CD4-positive, alpha-beta T cell treated with Interferon alpha-2 for 1 hour (primary cell): ENCODE data around the gene GMEB2.
"Not testable (repeated sequence)": the region's sequence is repeated elsewhere in the genome, so short reads cannot be mapped to it uniquely, and the experiment has no call there.

ENCODE experiments used
- DNase-seq, 2 donors: peaks; one replicate each; pipeline ENCODE4 v3.0.0-alpha.2; 2020 to 2022

Gene GMEB2

DNA sequence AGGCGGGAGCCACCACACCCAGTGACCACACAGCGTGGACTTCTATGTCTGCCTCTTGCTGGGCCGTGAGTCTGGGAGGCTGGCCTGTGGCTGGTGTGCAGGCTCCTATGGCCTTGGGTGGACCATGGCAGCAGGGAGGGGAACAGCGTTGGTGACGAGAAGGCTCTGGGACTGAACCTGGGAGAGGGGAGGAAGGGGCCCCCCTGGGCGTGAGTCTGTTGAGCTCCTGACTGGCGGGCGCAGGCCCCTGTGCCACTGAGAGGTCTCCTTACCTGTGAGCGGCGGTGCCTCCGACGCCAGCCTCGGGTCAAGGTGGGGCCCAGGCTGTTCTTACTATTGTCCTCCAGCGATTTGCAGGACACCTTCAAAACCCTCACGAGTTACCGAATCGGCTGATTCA, 40.1 kb downstream of the GMEB2 start:
- no peak for DNase-seq

- DNase-seq = no peak
These were observed 41.0 kb downstream of the GMEB2 start for GRCh38 chr20:63585616-63586565.

DNA sequence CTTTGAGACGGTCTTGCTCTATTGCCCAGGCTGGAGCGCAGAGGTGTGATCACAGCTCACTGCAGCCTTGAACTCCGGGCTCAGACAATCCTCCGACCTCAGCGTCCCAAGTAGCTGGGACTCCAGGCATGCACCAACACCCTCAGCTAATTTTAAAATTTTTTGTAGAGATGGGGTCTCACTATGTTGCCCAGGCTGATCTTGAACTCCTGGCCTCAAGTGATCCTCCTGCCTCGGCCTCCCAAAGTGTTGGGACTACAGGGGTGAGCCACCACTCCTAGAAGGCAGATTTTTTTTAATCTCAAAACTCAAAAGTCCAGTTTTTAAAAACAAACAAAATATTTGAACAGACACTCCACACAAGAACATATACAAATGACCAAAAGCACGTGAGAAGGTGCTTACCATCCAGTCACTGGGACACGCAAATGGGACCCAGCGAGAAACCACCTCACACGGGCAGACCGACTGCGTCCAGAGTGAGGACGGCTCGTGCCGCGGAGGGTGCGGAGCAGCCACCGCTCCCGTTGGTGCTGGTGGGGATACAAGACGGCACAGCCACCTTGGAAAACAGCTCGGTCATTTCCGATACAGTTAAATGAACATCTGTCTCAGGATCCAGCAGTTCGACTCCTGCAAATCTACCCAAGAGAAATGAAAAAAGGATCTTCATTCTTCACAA, 44.4 kb downstream of the GMEB2 start:
- DNase-seq = no peak

DNA sequence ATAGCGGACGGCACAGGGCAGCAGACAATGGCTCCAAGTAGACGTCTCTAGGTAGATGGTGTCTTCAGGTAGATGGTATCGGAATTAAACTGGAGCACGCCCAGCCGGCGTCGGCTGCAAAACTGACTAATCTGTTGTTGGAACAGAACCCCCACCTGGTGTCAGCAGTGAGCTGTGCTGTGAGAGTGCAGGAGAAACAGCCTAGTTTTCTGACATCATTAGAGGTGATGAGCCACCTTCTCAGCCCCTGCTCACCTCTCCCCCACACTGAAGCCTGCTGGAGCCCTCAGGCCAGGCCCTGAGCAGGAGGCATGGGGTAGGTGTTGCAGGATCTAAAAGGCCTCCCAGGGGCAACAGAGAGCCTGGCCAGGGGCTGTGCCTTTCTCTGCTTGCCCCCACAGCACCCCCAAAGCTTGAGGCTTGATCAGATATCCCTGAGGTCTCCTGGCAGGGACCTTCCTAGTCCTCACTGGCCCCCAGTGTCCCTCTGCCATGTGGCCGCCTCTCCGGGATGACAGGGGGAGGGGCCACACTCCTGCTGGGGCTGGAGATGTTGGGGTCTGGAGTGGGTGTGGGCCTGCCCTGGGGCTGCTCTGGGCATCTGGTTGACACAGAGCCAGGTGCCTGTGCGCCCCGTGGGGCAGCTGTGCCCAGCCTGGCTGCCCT, 46.0 kb downstream of the GMEB2 start:
- peak; percentile 80 to 86 for DNase-seq

- no peak for DNase-seq
These were observed 47.7 kb downstream of the GMEB2 start for GRCh38 chr20:63579017-63579694.

DNA sequence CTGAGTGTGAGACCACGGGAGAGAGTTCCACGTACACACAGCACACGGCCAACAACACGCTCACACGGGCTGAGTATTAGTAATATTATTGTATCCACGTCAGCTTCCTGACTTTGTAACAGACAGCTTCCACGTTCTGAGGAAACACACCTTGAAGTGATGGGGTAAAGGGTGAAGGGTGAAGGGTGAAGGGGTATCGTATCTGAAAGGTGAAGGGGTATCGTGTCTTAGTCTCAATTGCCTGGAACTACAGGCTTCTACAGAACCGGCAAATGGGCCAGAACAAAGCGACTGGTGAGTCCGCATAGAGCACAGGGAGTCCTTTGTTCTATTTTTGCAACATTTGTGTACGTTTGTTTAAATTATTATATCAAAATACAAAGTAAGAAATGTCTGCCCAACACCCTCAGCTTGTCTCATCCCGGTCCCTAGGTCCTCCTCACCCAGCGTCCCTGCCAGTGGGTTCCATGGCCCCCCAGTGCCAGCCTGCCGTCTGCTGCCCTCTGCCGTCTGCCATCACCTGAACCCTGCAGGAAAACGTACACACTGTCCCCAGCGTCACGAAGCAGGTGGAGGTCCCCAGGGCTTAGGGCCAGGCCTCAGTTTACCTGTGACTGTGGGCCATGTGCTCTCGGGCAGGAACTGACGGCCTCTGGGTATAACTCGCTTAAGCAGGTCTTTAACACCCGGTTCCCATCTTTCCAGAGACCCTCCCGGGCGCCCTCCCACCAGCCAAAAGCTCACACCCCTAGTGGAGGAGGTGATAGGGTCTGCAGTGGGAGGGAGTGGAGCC, 48.5 kb downstream of the GMEB2 start:
- DNase-seq = no peak

DNA sequence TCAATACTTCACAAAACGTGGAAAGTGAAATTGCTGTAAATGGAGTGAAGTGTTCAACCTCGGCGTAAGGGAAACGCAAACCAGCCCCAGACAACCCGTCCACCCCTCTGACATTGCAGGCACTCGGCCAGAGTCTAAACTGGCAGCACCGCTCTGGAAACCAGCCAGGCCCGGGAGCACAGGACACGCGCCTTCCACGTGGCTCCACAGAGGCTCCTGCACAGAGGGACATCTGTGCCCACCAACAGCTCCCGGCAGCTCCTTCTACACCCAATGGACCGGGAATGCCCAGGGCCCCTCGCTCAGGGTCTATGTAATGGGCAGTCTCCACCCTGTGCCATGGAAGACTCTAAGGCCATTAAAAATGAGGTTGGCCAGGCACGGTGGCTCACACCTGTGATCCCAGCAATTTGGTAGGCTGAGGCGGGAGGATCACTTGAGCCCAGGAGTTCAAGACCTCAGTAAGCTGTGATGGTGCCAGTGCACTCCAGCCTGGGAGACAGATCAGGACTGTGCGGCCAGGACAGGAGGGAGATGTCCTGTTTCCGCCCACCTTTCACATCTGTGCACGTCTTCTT, 49.5 kb downstream of the GMEB2 start:
- DNase-seq = no peak

DNA sequence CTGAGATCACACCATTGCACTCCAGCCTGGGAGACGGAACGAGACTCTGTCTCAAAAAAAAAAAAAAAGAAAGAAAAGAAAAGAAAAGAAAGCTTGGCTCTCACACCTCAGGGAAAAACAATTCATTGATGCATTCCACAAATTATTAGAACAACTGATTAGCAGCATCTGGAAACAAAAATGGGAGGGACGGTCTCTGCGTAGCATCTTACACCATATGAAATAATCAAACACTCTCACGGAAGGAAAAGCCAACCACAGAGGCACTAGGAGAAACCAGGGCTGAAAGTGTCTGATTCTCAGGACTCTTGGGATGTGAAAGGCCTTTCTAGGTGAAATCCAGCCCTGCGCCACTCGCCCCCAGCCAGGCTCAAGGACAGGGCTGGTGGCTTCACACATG, 50.6 kb downstream of the GMEB2 start:
- no peak for DNase-seq

DNA sequence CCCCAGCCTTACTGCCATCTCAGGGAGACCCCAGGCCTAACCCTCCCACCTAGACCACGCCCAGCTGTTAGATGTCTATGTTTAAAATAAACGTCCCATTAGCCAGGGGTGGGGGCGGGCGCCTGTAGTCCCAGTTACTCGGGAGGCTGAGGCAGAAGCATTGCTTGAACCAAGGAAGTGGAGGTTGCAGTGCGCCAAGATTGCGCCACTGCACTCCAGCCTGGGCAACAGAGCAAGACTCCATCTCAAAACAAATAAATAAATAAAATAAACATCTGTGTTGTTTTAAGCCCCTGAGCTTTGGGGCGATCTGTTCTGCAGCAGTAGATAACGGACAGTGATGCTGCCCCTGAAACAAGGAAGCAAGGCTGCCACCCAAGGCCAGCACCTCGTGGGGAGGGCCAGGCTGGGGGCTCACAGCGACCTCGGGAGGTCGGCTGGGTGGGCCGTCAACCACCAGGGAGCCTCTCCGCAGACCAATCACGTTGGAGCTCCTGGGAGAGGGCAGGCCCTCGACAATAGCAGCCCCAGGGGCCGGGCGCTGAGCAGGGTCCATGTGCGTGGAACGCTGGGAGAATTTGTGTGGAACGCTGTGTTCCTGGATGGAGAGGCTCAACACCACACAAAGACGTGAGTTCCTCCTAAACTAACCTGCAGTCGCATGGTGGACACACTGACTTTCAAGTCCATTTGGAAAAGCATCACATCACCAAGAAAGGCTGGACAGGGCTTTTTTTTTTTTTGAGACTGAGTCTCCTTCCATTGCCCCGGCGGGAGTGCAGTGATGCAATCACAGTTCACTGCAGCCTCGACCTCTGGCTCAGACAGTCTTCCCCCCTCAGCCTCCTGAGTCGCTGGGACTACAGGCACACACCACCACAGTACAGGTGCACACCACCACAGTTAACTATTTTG, 51.8 kb downstream of the GMEB2 start:
- no peak for DNase-seq

GRCh38 chr20:63574156-63574828, 52.6 kb downstream of the GMEB2 start, which contains the start of gene HELZ2:
Gene HELZ2, minus strand, starts transcription at chr20:63574239. Its CDS starts 1,854 bp downstream, at chr20:63572385.
- peak; percentile 91 to 93 for DNase-seq

DNA sequence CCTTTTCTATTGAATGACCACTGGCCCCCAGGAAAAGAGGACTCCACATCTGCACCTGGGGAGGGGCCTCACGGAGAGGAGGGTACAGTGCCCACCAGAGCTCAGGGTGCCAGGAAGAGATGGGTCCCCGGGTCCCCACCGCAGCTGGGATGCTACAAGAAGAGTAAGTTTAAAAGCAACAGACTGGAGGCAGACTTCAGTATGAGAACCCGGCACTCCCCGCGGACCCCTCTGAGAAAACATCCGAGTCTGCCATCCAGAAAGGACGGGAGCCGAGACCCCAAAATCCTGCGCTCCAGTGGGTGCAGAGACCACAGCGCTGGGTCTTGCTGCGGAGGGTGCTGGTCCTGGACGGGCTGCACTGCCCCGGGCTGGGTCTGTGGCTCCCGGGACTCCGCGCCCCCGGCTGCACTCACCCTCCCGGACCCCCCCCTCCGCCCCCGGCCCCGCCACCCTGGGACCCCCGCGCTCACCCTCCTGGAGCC, 53.2 kb downstream of the GMEB2 start:
- peak in 1 of 2 donors; percentile 54 for DNase-seq

DNA sequence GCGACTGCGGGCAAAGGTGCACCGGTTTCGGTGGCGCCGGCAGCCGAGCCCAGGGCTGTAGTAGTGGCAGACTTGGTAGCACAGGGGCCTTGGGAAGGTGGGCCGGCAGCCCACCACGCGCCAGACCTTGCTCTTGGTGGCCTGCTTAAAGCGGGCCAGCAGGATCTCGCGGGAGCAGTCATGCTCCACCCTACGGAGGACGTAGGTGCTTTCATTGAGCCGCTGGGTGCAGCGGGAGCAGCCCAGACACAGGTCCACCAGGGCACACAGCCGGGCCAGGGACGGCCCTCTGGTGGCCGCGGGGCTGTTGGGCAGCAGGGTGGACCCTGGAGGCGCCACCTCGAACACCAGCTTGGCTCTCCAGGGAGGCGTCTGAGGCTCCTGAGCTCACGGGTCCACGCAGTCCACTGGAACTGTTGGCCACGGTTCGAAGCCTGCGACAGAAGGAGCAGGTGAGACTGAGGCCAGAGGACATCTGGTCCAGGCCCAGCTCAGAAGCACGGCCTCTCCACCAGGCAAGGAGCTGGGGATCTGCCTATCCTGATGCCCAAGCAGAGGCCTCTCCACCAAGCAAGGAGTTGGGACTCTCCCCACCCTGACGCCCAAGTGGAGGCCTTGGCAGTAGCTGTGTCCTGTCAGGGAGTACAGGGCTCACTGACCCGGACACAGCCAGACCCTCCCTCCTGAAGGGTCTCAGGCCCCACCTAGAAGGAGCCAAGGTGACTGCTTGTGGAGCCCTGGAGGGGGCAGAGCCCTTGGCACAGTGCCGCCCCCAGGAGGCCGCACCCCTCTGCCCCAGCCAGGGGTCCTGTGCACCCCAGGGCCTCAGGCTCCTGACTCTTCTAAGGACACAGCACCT, 53.9 kb downstream of the GMEB2 start:
- peak; percentile 24 for DNase-seq

GRCh38 chr20:63572071-63572787, 54.7 kb downstream of the GMEB2 start:
- no peak for DNase-seq

- not testable (repeated sequence) for DNase-seq
These were observed 55.8 kb downstream of the GMEB2 start for GRCh38 chr20:63571087-63571478.

GRCh38 chr20:63570281-63571086, 56.4 kb downstream of the GMEB2 start:
- peak in 1 of 2 donors; percentile 41 for DNase-seq

GRCh38 chr20:63568986-63569949, 57.6 kb downstream of the GMEB2 start:
- DNase-seq = peak; percentile 34 to 41
